HG03354 (cell line): ENCODE measurements around the gene TAF1C.
"Not testable (repeated sequence)": the region's sequence is repeated elsewhere in the genome, so short reads cannot be mapped to it uniquely, and the experiment has no call there.

ENCODE experiments used
- ATAC-seq: cut with Tn5 transposase; IDR thresholded peaks from one replicate; pipeline ENCODE4 v1.9.1; 2021; ENCODE audit warnings: mild to moderate bottlenecking; ENCODE audit not compliant: unreplicated experiment, poor library complexity, severe bottlenecking

The TAF1C gene

DNA sequence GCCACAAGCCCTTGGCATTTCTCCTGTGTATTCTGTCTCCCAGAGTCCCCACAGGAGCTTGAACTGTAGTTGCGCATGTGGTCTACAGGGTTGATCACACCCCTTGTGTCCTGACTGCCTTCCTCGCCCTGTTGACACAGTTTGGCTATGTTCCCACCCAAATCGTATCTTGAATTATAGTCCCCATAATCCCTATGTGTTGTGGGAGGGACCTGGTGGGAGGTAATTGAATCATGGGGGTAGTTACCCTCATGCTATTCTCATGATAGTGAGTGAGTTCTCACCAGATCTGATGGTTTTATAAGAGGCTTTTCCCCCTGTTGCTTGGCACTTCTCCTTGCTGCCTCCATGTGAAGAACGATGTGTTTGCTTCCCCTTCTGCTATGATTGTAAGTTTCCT, 25.3 kb upstream of the TAF1C start:
- no peak for ATAC-seq

DNA sequence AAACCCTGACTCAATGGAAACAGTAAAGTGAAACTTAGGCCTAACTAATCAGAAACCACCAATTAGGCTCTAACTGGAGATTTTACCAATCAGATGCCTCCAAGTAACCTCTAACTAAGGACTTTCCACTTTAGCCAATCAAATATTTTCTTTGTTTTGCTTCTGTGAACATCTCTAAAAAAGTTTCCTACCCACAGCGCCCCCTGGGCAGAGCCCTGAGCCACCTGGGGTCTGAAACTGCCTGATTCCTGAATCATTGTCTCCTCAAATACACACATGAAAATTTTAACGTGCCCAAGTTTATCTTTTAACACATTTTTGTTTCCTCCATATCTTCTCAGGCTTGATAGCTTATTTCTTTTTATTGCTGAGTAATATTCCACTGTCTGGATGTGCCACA, 23.1 kb upstream of the TAF1C start:
- ATAC-seq = no peak

DNA sequence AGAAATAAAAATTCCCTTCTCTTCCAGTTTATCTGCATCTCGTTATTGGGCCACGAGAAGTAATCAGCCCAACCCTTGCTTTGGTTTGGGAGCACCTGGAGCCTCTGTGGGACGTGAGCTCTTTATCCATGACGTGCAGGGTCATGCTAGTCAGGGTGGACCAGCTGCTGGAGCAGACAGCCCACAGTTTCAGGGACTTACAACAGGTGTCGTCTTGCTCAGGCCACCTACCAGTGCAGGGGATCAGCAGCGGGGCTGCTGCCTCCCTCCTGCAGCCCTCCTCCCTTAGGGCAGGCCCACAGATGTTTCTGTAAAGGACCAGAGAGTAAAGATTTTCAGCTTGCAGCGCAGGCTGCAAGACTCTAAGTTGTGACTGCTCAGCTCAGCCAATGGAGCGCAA, 21.0 kb upstream of the TAF1C start:
- ATAC-seq = no peak

DNA sequence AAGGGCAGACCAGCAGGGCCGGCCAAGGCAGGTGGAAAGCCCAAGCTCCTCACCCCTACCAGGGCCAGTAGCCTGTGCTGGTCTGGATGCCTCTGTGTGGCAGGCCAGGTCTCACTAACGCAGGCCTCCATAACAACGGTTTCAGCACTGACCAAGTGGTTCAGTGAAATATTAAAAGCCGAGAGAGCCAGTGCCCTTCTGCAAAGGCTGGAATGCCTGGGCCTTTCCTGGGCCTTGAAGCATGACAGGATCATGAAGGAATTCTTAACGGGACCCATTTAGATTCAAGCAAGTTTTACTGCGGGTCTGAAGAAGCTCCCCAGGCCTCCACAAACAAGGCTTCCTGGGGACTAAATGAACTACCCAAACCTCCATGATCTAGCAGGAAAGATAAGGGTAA, 20.4 kb upstream of the TAF1C start:
- ATAC-seq = no peak

DNA sequence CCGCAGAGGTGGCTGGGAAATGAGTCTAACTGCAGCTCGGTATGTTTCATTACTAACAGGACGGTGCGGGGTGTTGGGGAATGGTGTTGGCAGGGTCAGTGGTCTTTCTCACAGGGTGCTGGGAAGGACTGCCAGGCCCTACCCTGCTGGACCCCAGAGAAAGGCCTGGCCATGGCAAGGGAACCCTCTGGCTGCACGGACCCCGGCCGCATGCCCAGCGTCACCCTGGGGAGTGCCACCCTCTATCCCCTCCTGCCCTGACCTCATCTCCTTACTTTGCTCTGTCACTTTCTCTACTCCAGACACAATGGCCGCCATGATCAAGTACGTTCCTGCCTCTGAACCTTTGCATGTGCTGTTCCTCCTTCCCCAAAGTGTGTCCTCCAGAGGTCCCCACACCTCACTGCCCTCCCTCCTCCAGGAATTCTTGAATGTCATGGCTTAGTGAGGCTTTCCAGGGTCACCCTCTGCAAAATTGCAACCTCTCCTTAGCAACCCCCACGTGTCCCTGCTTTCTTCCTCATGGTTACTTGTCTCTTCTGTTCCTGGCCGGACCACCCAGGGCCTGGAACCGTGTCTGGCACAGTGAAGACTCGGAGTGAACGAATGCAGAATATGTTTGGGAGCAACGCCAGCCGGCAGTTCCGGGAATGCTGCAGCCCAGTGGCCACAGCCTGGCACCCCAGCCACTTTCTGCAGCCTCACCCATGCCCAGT, 19.3 kb upstream of the TAF1C start:
- no peak for ATAC-seq

DNA sequence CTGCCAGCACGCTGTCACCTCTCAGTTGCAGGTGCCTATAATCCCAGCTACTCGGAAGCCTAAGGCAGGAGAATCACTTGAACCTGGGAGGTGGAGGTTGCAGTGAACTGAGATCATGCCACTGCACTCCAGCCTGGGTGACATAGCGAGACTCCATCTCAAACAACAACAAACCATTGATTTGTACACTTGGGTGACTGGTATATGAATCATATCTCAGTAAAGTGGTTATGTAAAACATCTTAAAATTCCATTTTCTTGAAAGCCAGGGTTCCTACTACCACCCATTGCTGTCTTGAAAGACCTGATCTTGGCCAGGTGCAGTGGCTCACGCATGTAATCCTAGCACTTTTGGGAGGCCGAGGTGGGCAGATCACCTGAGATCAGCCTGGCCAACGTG, 18.3 kb upstream of the TAF1C start:
- not testable (repeated sequence) for ATAC-seq

DNA sequence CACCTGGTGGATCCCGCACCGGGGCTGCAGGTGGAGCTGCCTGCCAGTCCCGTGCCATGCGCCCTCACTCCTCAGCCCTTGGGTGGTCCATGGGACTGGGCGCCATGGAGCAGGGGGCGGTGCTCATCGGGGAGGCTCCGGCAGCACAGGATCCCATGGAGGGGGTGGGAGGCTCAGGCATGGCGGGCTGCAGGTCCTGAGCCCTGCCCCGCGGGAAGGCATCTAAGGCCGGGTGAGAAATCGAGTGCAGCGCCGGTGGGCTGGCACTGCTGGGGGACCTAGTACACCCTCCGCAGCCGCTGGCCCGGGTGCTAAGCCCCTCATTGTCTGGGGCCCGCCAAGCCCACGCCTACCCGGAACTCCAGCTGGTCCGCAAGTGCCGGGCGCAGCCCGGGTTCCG, 17.7 kb upstream of the TAF1C start:
- ATAC-seq = not testable (repeated sequence)

DNA sequence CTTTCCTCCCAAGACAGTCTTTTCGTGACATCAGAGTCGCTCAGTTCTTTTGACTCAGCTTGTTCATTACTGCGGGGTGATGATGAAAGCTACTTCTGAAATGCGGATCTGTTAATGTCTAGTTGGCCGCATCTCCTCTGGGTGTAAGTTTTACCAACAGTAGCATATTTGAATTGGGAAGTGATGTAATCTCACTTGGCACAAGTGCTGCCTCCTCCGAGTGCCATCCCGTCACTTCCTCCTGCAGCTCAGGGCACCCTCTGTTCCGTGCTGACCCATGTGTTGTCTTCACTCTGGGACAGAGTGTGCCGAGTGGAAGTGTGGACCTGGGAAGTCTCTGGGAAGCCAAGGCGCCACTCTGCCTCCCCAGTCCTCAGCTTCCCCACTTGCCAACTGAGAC, 13.0 kb upstream of the TAF1C start:
- no peak for ATAC-seq

DNA sequence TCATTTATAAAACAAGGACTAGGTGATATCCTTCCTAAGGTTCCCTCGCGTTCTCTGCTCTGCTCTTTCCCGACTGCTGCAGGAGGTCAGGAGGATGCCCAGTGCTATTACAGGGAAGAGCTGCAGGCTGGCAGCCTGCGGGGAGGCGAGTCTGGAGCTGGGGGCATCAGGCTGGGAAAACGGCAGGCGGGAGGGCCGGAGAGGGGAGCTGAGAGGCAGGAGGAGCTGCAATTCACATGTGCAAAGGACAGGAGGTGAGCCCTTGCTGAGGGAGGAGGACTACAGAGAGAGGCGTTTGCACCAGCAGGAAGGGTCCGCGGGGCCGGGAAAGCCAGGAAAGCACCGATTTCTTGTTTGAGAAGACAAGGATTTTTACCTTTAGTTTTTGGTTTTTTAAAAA, 12.2 kb upstream of the TAF1C start:
- ATAC-seq = no peak

DNA sequence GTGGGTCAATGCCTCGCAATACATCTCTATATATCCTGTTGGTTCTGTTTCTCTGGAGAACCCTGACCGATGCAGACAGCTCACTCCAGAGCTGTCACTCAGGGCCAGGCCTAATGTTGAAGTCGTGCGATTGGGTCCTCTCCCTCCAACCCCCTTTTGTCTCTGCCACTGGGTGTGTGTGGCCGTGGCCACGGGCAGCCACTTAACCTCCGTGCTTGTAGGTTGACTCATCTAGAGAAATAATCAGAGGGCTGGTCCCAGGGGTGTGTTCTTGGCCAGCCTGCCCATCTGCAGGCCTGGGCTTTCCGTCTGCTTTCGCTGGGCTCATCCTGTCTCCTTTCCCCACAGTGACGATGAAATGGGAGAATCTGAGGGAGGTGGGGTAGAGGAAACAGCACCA, 11.5 kb upstream of the TAF1C start:
- ATAC-seq = no peak

DNA sequence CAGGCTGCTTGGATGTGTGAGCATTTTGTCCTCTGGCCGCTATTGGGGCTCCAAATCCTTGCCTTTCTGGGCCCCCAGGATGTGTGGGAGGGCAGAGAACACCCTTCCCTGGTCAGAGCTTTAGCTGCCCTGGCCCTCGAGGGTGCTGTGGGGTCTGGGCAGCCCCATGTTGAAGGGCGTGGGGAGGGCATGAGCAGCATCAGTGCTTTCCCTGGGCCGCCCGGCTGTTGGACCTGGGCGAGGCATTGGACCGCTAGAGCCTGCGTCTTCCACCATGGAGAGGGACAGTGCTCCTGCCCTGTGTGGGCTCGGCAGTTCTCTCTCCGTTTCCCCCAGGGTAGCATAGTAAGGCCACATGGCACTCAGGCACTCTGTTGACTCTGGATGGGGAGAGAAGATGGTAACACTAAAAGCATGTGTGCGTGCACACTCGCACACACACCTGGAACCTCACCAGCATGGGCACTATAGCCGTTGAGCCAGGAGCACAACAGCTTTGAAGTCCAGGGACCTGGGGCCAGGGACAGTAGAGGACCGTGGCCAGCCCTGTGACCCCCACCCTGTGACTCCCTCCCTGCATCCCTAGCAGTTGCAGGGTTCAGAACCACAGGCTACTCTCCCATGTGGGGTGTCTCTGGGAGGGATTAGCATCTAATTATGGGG, 10.7 kb upstream of the TAF1C start:
- ATAC-seq = no peak

DNA sequence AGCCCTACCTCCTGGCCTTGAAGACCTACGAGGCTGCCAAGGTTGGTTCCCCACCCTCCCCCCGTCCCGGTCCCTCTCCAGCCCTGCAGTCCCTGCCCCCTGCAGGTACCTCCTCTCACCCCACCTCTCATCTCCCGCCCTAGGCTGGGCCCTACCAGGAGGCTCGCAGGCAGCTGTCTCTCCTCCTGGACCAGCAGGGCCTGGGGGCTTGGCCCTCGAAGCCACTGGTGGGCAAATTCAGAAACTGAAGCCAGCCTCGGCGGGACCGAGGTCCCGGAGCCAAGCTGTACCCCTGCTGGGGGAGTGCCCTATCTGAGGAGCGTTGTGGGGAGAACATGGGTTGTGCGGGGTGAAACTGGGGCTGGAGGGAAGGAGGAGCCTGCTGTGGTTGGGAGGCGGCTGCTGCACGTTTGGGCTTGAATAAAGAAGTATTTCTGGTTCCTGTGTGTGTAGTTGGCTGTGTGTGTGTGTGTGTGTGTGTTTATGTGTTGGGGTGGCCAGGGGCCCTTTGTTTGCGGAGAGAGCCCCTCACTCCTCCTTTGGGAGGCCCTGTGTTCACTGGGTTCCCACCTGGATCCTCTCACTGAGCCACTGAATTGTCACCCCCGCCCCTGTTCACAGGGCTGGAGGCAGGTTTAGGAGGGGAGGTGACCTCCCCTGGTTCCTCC, 10.0 kb upstream of the TAF1C start:
- ATAC-seq = no peak

DNA sequence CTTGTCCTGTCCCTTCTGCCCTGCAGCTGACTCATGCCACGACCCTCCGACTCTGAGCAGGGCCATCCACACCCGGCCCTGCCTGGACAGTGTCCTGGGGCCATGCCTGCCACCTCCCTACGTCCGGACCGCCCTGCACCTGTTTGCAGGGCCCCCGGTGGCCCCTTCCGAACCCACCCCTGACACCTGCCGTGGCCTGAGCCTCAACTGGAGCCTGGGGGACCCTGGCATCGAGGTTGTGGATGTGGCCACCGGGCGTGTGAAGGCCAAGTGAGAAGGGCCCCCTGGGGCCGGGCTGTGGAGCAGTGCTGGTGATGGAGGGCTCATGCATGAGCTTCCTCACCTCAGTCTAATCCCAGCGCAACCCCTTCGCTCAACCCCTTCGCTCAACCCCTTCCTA, 9.2 kb upstream of the TAF1C start:
- no peak for ATAC-seq

DNA sequence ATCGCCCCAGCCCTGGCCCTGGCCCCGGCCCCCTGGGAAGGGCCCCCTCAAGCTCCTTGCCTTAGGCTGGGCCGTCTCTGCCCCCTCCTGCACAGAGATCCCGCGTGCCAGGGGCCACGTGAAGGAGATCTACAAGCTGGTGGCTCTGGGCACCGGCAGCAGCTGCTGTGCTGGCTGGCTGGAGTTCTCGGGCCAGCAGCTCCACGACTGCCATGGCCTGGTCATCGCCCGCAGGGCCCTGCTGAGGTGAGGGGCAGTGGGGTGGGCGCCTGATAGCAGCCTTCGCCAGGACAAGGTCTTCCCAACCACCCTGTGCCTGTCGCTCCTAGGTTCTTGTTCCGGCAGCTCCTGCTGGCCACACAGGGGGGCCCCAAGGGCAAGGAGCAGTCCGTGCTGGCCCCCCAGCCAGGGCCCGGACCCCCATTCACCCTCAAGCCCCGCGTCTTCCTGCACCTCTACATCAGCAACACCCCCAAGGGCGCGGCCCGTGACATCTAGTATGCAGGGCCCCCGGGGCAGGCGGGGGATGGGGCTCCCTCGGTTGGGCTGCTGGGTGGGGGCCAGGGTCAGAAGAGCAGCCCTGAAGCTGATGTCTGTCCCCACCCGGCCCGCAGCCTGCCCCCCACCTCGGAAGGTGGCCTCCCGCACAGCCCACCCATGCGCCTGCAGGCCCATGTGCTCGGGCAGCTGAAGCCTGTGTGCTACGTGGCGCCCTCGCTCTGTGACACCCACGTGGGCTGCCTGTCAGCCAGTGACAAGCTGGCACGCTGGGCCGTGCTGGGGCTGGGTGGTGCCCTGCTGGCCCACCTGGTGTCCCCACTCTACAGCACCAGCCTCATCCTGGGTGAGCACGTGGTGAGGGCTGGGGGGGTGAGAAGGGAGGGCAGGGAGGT, 8.6 kb upstream of the TAF1C start:
- ATAC-seq = no peak

DNA sequence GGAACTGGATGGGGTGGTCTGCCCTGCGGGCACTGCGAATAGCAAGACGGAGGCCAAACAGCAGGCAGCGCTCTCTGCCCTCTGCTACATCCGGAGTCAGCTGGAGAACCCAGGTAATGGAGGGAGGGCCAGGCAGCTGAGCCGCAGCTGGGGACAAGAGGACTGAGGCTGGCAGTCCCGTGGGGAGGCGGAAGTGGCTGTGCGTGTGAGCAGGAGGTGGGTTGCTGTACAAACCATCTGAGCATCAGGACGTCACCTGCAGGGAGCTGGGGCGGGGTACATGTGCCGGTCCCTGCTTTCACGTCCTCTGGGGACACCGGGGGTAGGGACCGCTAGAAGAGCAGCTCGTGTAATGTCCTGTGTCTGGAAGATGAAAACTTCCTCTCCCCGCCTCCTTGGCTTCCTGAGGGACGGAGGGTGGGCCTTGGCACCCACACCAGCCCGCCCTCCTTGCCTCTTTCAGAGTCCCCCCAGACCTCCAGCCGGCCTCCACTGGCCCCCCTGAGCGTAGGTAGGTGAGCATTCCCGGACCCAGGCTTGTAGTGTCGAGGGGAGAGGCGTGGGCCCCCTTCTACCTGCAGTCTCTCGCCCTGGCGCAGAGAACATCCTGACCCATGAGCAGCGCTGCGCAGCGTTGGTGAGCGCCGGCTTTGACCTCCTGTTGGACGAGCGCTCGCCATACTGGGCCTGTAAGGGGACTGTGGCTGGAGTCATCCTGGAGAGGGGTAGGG, 7.8 kb upstream of the TAF1C start:
- ATAC-seq = peak; percentile 70

DNA sequence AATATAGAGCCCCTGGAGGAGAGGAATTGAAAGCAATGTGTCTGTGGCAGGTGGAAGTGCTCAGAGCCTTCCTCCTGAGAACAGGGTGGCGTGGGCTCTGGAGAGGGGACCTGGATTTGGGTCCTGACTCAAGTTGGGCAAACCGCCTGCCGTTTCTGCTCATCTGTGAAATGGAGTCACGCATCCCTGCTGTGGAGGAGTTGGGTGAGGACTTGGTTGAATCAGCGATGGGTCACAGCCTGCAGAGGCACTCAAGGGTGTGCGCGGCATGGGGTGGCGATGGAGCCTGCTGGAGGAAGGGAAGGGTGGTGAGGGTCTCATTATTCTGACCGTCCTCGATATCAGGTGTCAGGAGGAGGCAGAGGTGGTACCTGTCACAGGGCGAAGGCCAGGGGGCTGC, 7.2 kb upstream of the TAF1C start:
- no peak for ATAC-seq

DNA sequence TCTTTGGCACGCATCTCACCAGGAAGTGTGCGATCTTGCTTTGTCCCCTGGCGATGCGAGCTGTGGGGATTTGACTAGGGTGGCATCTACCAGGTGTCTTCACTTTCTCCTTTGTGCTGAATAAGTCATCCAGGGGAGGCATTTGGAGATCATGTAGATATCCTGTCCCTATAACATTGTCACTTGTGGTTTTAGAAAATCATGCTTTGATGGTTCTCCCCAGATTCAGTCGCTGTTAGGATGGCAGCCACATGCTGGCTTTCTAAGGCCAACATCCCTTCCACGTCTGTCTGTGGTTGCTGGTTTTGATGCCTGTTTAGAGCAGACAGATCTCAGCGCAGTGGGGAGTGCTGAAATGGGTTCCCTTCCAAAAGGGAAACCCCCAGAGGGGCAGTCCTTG, 6.6 kb upstream of the TAF1C start:
- no peak for ATAC-seq

DNA sequence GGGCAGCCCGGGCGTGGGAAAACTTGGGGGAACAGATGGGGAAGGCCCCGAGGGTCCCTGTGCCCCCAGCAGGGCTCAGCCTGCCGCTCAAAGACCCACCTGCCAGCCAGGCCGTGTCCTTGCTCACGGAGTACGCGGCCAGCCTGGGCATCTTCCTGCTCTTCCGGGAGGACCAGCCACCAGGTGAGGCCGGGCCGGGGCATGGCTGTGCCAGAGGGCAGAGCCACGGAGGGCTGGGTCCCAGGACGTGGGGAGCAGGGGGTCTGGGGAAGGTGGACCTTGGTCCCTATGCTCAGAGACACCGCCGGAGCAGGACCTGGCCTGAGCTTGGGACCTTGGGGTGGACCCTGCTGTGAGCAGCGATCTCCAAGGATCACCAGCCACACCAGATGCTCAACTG, 4.6 kb upstream of the TAF1C start:
- no peak for ATAC-seq

DNA sequence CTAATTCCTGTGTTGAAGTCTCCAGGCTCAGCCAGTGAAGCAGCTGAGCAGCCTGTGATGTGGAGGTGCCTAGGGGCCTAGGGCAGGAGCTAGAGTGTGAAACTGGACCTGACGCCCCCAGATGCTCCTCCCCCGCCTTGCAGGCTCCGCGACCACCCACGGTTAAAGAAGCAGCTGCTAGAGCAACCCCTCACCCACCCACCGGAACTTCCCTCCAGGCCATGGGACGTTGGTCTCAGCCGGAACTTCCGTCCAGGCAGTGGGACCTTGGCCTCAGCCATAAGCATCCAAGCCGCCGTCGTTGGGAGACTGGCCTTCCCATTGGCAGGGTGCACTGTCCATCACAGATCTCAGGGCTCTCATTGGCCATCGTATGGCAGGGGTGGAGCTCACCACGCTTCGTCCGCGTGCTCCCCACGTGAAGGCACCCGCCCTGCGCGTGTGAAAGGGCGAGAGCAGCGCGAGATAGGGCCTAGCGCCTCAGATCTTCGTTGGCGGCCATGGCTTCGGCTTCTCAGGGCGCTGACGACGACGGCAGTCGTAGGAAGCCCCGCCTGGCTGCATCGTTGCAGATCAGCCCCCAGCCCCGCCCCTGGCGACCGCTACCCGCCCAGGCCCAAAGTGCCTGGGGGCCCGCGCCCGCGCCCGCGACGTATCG, 4.0 kb upstream of the TAF1C start, which contains the start of gene ADAD2:
Gene ADAD2, plus strand, starts transcription at position 427 of the 658 bp plus-strand sequence. Its CDS starts 74 bp downstream, at position 501.
- ATAC-seq = no peak
